ENCODE data around the gene BRD2. TPM values are rescaled to one million over a fixed set of nuclear protein-coding genes. Genes with fewer than 3 reads are reported as not detected.

The BRD2 gene
- total RNA-seq, 1 donor from 2014 or later, result 73.7 TPM

DNA sequence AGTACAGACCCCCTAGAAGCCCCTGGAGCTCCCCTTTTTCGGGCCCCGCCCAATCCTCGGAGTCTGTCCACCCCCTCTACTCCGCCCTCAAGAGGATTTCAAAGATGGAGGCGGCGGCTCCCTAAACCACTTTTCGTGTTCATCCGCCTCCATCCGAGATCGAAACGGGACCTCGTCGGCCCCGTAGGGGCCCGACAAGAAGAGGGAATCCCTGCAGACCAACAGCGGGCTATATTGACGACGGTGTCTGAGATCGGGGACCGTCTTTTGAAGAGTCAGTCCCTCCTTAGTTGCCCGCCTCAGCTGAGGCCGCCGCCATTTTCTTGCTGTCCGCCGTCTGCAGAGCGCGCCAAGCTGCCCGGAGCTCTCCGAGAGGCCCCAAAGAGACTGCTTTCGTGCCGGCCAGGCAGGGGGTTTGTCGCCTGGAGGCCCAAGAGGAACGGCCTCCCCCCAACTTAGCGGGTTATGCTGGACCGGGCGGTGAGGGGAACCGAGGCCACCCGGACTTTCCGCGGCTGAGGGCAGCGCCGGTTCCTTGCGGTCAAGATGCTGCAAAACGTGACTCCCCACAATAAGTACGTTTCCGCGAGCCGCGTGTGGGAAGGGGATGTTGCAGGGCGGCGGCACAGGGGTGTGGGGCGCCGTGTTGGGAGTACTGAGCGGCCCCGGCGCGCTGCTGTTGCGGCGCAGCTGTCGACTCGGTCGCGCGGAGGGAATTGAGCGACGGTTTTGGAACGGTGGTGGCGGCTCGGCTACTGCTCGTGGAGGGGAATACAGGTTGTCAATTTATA is 4.2 kb downstream of the BRD2 start:
- no peak for DNase-seq (ENCODE audit: low spot score)

GRCh38 chr6:32973144-32974015 is 5.0 kb downstream of the BRD2 start:
- peak; percentile 50 for DNase-seq (ENCODE audit: low spot score)

- DNase-seq (ENCODE audit: low spot score), result peak; percentile 76
These were observed 5.6 kb downstream of the BRD2 start for GRCh38 chr6:32974016-32974333.

- no peak for DNase-seq (ENCODE audit: low spot score)
These were observed 6.3 kb downstream of the BRD2 start for GRCh38 chr6:32974541-32975308.

DNA sequence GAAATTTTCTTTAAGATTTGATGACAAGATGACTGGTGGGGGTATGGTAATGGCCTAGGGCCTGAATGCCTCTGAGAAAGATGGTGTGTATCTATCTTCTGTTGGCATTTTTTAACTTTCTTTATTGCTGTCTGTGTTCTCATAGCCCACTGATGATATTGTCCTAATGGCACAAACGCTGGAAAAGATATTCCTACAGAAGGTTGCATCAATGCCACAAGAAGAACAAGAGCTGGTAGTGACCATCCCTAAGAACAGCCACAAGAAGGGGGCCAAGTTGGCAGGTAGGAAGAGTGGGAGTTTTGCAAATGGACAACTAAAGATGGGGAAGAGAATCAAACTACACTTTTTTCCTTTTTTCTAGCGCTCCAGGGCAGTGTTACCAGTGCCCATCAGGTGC is 7.5 kb downstream of the BRD2 start:
- DNase-seq (ENCODE audit: low spot score), result no peak

DNA sequence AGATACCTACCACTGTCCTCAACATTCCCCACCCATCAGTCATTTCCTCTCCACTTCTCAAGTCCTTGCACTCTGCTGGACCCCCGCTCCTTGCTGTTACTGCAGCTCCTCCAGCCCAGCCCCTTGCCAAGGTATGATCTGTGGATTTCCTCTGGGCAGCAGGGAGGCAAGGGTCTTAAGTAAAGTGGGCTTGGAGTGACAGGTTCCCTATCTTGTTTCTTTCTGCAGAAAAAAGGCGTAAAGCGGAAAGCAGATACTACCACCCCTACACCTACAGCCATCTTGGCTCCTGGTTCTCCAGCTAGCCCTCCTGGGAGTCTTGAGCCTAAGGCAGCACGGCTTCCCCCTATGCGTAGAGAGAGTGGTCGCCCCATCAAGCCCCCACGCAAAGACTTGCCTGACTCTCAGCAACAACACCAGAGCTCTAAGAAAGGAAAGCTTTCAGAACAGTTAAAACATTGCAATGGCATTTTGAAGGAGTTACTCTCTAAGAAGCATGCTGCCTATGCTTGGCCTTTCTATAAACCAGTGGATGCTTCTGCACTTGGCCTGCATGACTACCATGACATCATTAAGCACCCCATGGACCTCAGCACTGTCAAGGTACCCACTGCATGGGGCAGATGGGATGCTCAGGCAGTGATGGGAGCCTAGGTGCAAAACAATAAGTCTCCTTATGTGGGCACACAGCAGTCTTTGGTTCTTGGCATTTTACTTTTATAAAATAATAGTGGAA is 8.1 kb downstream of the BRD2 start:
- DNase-seq (ENCODE audit: low spot score), result no peak

DNA sequence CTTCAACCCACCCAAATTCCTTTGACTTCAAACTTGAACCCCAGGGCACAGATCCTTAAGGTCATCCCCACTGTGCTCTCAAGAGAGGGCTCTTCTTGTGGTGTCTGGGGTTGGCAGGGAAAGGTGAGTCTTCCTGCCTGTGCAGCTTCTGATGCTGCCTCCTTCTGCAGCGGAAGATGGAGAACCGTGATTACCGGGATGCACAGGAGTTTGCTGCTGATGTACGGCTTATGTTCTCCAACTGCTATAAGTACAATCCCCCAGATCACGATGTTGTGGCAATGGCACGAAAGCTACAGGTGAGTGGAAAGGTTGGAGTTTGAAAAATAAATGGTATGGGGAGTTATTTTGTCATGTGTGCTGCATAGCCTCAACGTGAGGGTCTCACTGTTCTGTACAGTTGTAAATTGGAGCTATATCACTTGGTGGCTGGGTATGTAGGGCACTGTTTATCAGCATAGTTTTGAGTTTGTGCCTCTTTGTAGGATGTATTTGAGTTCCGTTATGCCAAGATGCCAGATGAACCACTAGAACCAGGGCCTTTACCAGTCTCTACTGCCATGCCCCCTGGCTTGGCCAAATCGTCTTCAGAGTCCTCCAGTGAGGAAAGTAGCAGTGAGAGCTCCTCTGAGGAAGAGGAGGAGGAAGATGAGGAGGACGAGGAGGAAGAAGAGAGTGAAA is 9.0 kb downstream of the BRD2 start:
- no peak for DNase-seq (ENCODE audit: low spot score)

GRCh38 chr6:32977953-32978324 is 9.5 kb downstream of the BRD2 start:
- no peak for DNase-seq (ENCODE audit: low spot score)

- no peak for DNase-seq (ENCODE audit: low spot score)
These were observed 11.5 kb downstream of the BRD2 start for GRCh38 chr6:32979720-32980487.

DNA sequence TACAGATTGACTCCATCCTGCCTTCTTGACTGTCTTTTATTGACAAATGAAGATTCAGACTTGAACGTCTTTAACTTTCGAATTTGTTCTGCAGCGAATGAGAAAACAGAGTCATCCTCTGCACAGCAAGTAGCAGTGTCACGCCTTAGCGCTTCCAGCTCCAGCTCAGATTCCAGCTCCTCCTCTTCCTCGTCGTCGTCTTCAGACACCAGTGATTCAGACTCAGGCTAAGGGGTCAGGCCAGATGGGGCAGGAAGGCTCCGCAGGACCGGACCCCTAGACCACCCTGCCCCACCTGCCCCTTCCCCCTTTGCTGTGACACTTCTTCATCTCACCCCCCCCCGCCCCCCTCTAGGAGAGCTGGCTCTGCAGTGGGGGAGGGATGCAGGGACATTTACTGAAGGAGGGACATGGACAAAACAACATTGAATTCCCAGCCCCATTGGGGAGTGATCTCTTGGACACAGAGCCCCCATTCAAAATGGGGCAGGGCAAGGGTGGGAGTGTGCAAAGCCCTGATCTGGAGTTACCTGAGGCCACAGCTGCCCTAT is 12.2 kb downstream of the BRD2 start:
- DNase-seq (ENCODE audit: low spot score), result no peak

- no peak for DNase-seq (ENCODE audit: low spot score)
These were observed 13.8 kb downstream of the BRD2 start for GRCh38 chr6:32982084-32982701.

GRCh38 chr6:32982702-32983492 is 14.5 kb downstream of the BRD2 start:
- no peak for DNase-seq (ENCODE audit: low spot score)

DNA sequence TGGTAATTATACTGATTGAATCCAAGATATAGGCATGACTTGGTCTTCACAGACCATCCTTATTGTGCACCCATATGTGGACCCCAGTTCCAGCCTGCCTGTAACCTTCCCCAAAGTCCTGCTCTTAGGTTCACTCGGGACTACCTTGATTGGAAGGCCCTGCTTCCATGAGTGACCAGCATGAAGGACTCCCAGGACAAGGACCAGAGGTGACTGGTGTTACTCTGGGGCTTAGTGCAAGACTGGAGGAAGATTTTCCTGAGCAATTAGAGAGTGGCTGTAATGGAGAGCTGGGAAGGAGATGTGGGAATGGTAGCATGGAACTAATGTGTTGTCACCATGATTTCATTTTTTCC is 15.1 kb downstream of the BRD2 start:
- DNase-seq (ENCODE audit: low spot score), result no peak

DNA sequence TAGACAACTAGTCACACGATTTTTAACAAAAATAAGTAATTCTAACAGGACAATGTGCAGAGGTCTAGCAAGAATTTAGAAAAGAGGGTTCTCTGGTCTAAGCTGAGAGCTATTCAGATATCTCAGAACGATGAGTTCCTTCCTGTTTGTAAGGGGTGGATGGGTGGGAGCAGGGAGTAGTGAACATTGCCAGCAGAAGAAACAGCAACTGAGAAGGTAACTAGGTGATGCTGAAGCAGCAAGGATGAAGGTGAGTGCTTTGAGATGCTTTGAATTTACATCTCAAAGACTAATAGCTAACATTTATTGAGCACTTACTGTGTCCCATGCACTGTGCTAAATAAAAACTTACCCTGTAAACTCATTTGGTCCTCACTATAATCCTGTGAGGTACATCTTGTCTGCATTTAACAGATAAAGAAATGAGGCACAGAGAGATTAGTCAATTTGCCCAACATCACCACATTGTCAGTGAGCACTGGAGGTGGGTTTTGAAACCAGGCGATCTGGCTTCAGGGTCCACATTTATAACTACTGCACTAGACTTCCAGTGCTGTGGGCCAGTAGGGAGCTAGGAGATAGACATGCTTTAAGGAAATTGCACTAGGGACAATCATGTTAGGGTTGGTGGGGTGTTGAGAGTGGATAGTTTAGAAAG is 15.7 kb downstream of the BRD2 start:
- no peak for DNase-seq (ENCODE audit: low spot score)

DNA sequence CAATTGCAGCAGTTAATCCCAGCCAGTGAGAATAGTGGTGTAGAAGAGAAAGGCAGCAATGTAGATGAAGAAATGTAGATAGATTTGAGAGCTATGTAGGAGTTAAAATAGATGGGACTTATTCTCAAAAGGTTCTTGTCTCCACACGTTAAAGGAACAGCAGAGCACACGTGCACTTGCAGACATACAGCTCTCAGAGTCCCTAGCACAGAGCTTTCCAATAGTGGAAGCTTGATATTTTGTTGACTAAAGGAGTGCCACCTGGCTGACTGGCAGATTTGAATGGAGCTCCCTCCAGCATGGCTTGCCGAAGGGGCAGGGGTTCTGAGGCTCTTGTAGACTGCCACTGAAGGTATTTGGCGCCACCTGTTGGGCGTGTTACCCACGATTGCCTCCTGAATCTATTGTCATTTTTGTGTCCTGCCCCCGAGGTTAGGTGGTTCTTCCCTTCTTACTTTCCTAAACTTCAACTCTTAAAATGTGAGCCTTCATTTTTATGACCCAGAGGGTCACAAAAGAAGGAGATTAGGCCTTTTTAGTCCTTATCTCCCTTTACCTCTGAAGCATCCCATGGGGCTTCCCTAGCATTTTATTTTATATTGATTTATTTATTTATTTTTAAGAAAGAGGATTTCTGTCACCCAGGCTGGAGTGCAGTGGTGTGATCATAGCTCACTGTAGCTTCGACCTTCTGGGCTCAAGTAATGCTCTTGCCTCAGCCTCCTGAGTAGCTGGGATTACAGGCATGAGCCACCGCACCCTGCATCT is 16.4 kb downstream of the BRD2 start:
- DNase-seq (ENCODE audit: low spot score), result peak; percentile 86

GRCh38 chr6:32989368-32989767 is 21.0 kb downstream of the BRD2 start:
- no peak for DNase-seq (ENCODE audit: low spot score)

DNA sequence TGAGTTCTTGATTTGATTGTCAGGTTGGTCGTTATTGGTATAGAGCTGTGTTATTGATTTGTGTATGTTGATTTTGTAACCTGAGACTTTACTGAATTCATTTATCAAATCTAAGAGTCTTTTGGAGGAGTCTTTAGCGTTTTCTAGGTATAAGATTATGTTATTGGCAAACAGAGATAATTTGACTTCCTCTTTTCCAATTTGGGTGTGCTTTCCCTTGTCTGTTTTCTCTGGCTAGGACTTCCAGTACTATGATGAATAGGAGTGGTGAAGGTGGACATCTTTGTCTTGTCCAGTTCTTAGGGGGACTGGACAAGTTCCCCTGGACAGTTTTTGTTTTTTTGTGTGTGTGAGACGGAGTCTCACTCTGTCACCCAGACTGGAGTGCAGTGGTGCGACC is 23.6 kb downstream of the BRD2 start:
- no peak for DNase-seq (ENCODE audit: low spot score)
